HepG2 (cell line): Measurements from ENCODE around the gene TMEM61. TPM values are rescaled to one million over a fixed set of nuclear protein-coding genes. Genes with fewer than 3 reads are reported as not detected.

ENCODE experiments used
- AGO2 ChIP-seq: fragments of 200-400 bp; formaldehyde crosslinking; optimal IDR thresholded peaks from 2 replicates; pipeline ENCODE3; 2017; ENCODE audit warnings: mild to moderate bottlenecking, low read depth, low read length, moderate library complexity
- ATF3 ChIP-seq: sonication (generic); formaldehyde crosslinking; IDR thresholded peaks from 2 replicates; pipeline ENCODE4 v1.4.0; 2020; ENCODE audit warnings: missing genetic modification reagents
- CBX2 ChIP-seq, 2 experiments: fragments of 200-600 bp in 1 of 2; sonication (generic); formaldehyde crosslinking in 1 of 2; IDR thresholded peaks; 2 replicates each; pipeline versions ENCODE4 v1.7.0 to v1.8.1; 2018 to 2022; ENCODE audit warnings: low read depth in 2 of 2, low read length in 1 of 2, mild to moderate bottlenecking in 1 of 2, missing genetic modification reagents in 1 of 2
- HOXA3 ChIP-seq: sonication (generic); formaldehyde crosslinking; IDR thresholded peaks from 2 replicates; pipeline ENCODE4 v1.5.0; 2020; ENCODE audit warnings: missing genetic modification reagents
- IKZF1 ChIP-seq: fragments of 450-650 bp; IDR thresholded peaks from 2 replicates; pipeline ENCODE4 v1.7.1; 2016
- PAF1 ChIP-seq: IDR thresholded peaks from 2 replicates; pipeline ENCODE4 v1.6.1; 2016; ENCODE audit warnings: missing genetic modification reagents, missing compliant biosample characterization
- SIX1 ChIP-seq: sonication (generic); formaldehyde crosslinking; IDR thresholded peaks from 2 replicates; pipeline ENCODE4 v1.4.0; 2020; ENCODE audit warnings: missing genetic modification reagents, borderline replicate concordance
- SNAPC4 ChIP-seq: sonication (generic); formaldehyde crosslinking; IDR thresholded peaks from 2 replicates; pipeline ENCODE4 v1.4.0; 2020; ENCODE audit warnings: mild to moderate bottlenecking, missing genetic modification reagents
- TRAFD1 ChIP-seq: sonication (generic); formaldehyde crosslinking; IDR thresholded peaks from 2 replicates; pipeline ENCODE4 v1.5.1; 2020; ENCODE audit warnings: missing genetic modification reagents, mild to moderate bottlenecking, borderline replicate concordance
- ZBTB37 ChIP-seq: sonication (generic); formaldehyde crosslinking; IDR thresholded peaks from 2 replicates; pipeline ENCODE4 v1.4.0; 2020; ENCODE audit warnings: mild to moderate bottlenecking, missing genetic modification reagents
- ZBTB42 ChIP-seq: sonication (generic); formaldehyde crosslinking; IDR thresholded peaks from 2 replicates; pipeline ENCODE4 v1.5.0; 2020; ENCODE audit warnings: mild to moderate bottlenecking, missing genetic modification reagents
- ZNF225 ChIP-seq: sonication (generic); formaldehyde crosslinking; IDR thresholded peaks from 2 replicates; pipeline ENCODE4 v1.4.0; 2020; ENCODE audit warnings: mild to moderate bottlenecking, missing genetic modification reagents
- ZNF230 ChIP-seq: sonication (generic); formaldehyde crosslinking; IDR thresholded peaks from 2 replicates; pipeline ENCODE4 v1.4.0; 2020; ENCODE audit warnings: mild to moderate bottlenecking, missing genetic modification reagents
- ZNF280D ChIP-seq: sonication (generic); formaldehyde crosslinking; IDR thresholded peaks from 2 replicates; pipeline ENCODE4 v1.5.1; 2020; ENCODE audit warnings: mild to moderate bottlenecking, missing genetic modification reagents
- ZNF501 ChIP-seq: sonication (generic); formaldehyde crosslinking; IDR thresholded peaks from 2 replicates; pipeline ENCODE4 v1.5.1; 2020; ENCODE audit warnings: mild to moderate bottlenecking, moderate library complexity, missing genetic modification reagents
- ZNF614 ChIP-seq: IDR thresholded peaks from 2 replicates; pipeline ENCODE4 v1.6.1; 2018; ENCODE audit warnings: missing biosample characterization, missing genetic modification reagents, inconsistent platforms, borderline replicate concordance
- polyA plus RNA-seq, 8 experiments: library from polyadenylated mRNA; depleted of rRNA in 3 of 8; stranded (reverse) in 7 of 8; unstranded in 1 of 8; fragments of >200 nt; fragmentation: Illumina TruSeq in 4 of 8; extraction: Trizol in 4 of 8; gene quantifications; 2 replicates each; pipeline versions ENCODE4 v1.2.1 to v1.2.3, GENCODE V29; 2011 to 2016; ENCODE audit warnings: low read depth in 4 of 8, missing spikeins in 1 of 8, mixed read lengths in 1 of 8; ENCODE audit not compliant: insufficient read depth in 1 of 8
- total RNA-seq, 5 experiments: library from RNA; depleted of rRNA; stranded (reverse); fragments of >200 nt; fragmentation: Illumina TruSeq; extraction: Trizol; gene quantifications; 2 replicates each; pipeline ENCODE4 v1.2.3, GENCODE V29; 2016; ENCODE audit warnings: low read depth in 1 of 5

The TMEM61 gene
- total and polyA plus RNA-seq, 2 of the 13 experiments (the other 11 are each of a cell fraction or from before 2014, with no cell fraction given), result not detected

- TF ChIP-seq ZNF280D (CRISPR knock-in tag) (peak; percentile 83), ZNF501 (CRISPR knock-in tag) (peak; percentile 75; the same call in 1 of the 2 replicates), ZBTB42 (CRISPR knock-in tag) (peak; percentile 83), HOXA3 (peak; percentile 87), PAF1 (CRISPR knock-in tag) (no peak), ZNF225 (CRISPR knock-in tag) (peak; percentile 76; the same call in 1 of the 2 replicates), TRAFD1 (CRISPR knock-in tag) (no peak), AGO2 (no peak), IKZF1 (no peak), ATF3 (CRISPR knock-in tag) (no peak), ZBTB37 (CRISPR knock-in tag) (no peak), CBX2 (IDR thresholded peaks at IDR 0.05; ENCODE audit: low read depth, low read length) (no peak), CBX2 (CRISPR knock-in tag; IDR thresholded peaks at IDR 0.05; ENCODE audit: low read depth) (no peak), ZNF614 (CRISPR knock-in tag) (peak; percentile 80; the same call in 1 of the 2 replicates), SNAPC4 (CRISPR knock-in tag) (peak; percentile 76; the same call in 1 of the 2 replicates), ZNF230 (peak; percentile 77; the same call in 1 of the 2 replicates), SIX1 (CRISPR knock-in tag) (peak; percentile 97)
Measured at GRCh38 chr1:55039342-55040082, 59.1 kb downstream of the TMEM61 start, which contains the start of gene PCSK9 (continued).
